Kidney (tissue), 14 donors: ENCODE results near the gene PXDN. TPM values are rescaled to one million over a fixed set of nuclear protein-coding genes. Genes with fewer than 3 reads are reported as not detected.

Experiments used
- DNase-seq, 5 donors: peaks; one replicate each; pipeline ENCODE4 v3.0.0-alpha.2; 2013 to 2020
- FAIRE-seq: peaks from 2 replicates; lab custom pipeline; 2012; peaks lifted over from hg19 to GRCh38; lab: Jason Lieb, UNC
- H3K27ac ChIP-seq, 2 donors: one replicate each; pipeline ENCODE4 v1.7.0; 2013; ENCODE audit warnings: low read depth in 2 of 2, low read length in 2 of 2, inconsistent platforms in 1 of 2
- H3K27me3 ChIP-seq: one replicate; pipeline ENCODE4 v1.7.1; 2013; ENCODE audit warnings: low read length, inconsistent platforms; ENCODE audit not compliant: control insufficient read depth, insufficient read depth
- H3K36me3 ChIP-seq, 3 donors: one replicate each; pipeline versions ENCODE4 v1.7.0 to v1.7.1; 2013; ENCODE audit warnings: low read length in 3 of 3, control low read depth in 1 of 3, inconsistent platforms in 1 of 3; ENCODE audit not compliant: insufficient read depth in 3 of 3, control insufficient read depth in 2 of 3
- H3K4me1 ChIP-seq, 3 donors: one replicate each; pipeline versions ENCODE4 v1.7.0 to v1.7.1; 2013; ENCODE audit warnings: low read length in 3 of 3, inconsistent platforms in 1 of 3, low read depth in 1 of 3; ENCODE audit not compliant: control insufficient read depth in 2 of 3, insufficient read depth in 2 of 3
- H3K4me3 ChIP-seq, 3 donors: one replicate each; pipeline versions ENCODE4 v1.7.0 to v1.8.1; 2013; ENCODE audit warnings: low read length in 3 of 3, control low read depth in 1 of 3, inconsistent platforms in 1 of 3
- H3K9ac ChIP-seq, 3 donors: one replicate each; pipeline versions ENCODE4 v1.7.0 to v1.7.1; 2013; ENCODE audit warnings: low read length in 3 of 3, control low read depth in 1 of 3, inconsistent platforms in 1 of 3
- H3K9me3 ChIP-seq, 3 donors: one replicate each; pipeline versions ENCODE4 v1.7.0 to v1.7.1; 2013; ENCODE audit warnings: low read length in 3 of 3, control low read depth in 1 of 3, inconsistent platforms in 1 of 3; ENCODE audit not compliant: control insufficient read depth in 2 of 3, insufficient read depth in 1 of 3
- CTCF ChIP-seq: IDR thresholded peaks from 3 replicates; pipeline ENCODE4 v1.5.1; 2012; ENCODE audit warnings: mild to moderate bottlenecking, moderate library complexity, borderline replicate concordance; ENCODE audit not compliant: insufficient read depth; ENCODE audit errors: extremely low read depth
- intact Hi-C: fragments of 100-400 bp; cut with DNase I; formaldehyde crosslinking; loops from one replicate; pipeline ENCODE4 v1.11.1; 2022
- polyA plus RNA-seq: library from polyadenylated mRNA; stranded (reverse); fragments of 350-450 nt; fragmentation: Illumina TruSeq; extraction: RNeasy Lipid Tissue Mini Kit (QIAGEN cat#74804); gene quantifications from one replicate; pipeline ENCODE4 v1.2.3, GENCODE V29; 2014; ENCODE audit warnings: low read depth, low replicate concordance; ENCODE audit not compliant: insufficient read depth
- total RNA-seq: library from RNA; stranded (reverse); fragmentation: NEBNext Ultra II Directional; extraction: Animal tissue kit (Norgen Biotek cat#: 25700); gene quantifications from one replicate; pipeline ENCODE4 v1.2.1, GENCODE V29; 2021
- donor health status: control.
- donor health status: control.
- donor health status: control.
- donor health status: control.
- donor health status: control.
- donor health status: DM: yes; HTN: yes; CAD: no.
- donor health status: Normal renal cell carcinoma (clear cell type).

Gene PXDN
- total and polyA plus RNA-seq, 2 donors from 2014 or later, result 4.7 to 42.3 TPM

GRCh38 chr2:1661891-1662605, 82.3 kb downstream of the PXDN start:
- Histone ChIP-seq H3K4me3 (no peak overlapping the region), H3K9ac (no peak overlapping the region), H3K27me3 (no peaks in the 10 kb centered on the region), H3K4me1 (peaks cover 0 to 4% (median 0%) of the 10 kb centered on the region in 3 donors), H3K36me3 (peaks cover 2 to 9% (median 4%) of the 10 kb centered on the region in 3 donors), H3K27ac (no peak overlapping the region), H3K9me3 (no peaks in the 10 kb centered on the region)
- DNase-seq (peak in 1 of 5 donors; percentile 31), FAIRE-seq (no peak)
- TF ChIP-seq CTCF, result no peak
- intact Hi-C loops, result no loop called here

DNA sequence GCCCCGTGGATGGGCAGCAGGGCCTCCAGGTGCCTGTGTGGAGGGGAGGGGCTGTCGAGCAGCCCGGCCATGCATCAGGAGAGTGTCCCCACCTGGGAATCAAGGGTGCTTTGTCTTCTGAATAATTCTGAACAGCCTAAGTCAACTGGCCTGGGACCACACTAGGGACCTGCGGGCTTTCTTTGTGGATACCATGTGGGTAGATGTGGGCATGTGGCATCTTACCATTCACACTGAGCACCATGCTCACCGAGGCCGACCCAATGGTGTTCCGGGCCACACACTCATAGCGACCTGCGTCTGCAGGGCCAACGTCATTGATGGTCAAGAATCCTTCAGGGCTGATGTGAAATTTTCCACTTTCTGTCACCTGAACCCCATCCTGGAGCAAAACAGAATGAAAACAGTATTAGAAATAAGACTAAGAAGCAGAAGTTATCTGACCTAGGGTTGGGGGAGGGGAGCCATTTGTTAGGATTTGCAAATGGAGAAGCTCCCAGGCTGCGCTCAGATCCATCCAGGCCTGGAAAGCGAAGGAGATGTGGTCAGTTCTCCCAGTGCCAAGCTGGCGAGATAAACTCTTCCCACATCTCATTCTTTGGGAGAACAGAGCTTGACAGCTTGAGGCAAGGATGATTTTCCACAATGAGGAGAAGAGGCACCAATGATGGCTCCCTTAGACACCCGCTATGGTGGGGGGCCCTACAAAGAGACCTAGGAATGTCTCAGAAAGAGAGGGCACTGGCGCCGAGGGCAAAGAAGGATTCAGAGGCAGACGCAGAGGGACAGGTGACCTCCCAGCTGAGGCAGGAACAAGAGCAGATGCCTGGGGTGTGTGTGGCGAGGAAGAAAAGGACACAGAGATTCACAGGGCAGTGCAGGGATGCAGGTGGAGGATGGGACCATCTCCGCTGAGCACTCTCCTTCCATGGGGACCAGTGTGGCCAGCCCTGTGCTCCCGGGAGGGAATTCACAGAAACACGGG, 83.4 kb downstream of the PXDN start:
- no peaks in the 10 kb centered on the region for H3K9me3 ChIP-seq
- H3K27me3 ChIP-seq, result no peaks in the 10 kb centered on the region
- peaks cover 0 to 4% (median 0%) of the 10 kb centered on the region in 3 donors for H3K4me1 ChIP-seq
- FAIRE-seq (no peak), DNase-seq (peak in 1 of 5 donors; percentile 13)
- no peak overlapping the region for H3K4me3 ChIP-seq
- H3K27ac ChIP-seq, result no peak overlapping the region
- no peak overlapping the region for H3K9ac ChIP-seq
- intact Hi-C loops, result no loop called here
- H3K36me3 ChIP-seq, result peaks cover 2 to 9% (median 4%) of the 10 kb centered on the region in 3 donors
- TF ChIP-seq CTCF, result no peak

DNA sequence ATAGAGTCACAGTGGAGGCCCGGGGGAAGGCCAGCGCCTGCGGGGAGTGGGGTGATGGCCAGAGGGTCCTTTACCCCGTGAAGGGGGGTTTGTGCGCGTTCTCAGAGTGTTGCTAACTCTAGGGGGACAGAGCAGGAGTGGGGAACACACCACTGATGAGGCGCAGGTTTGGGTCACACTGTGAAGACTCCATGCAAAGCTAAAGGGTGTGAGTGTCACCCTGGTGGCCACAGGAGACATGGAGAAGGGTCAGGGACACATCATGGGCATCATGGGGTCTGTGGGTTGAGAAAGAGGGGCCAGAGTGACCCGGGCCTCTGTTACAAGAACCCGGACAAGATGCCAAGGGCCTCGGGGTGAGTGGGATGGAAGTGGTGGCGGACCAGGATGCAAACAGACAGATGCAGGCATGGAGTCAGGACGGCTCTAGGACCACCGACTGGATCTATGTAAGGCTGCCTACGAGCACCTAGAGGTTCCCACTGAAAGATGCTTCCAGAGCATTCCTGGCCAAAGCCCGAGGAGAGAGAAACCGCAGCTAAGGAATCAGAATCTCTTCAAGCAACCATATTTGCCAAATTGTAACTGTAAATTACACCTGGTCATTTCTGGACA, 84.3 kb downstream of the PXDN start:
- no peak overlapping the region for H3K4me3 ChIP-seq
- H3K9ac ChIP-seq, result no peak overlapping the region
- peaks cover 0 to 2% (median 0%) of the 10 kb centered on the region in 3 donors for H3K9me3 ChIP-seq
- FAIRE-seq (no peak), DNase-seq (peak in 1 of 5 donors; percentile 22)
- H3K36me3 ChIP-seq, result peaks cover under 1 to 9% (median 4%) of the 10 kb centered on the region in 3 donors
- TF ChIP-seq CTCF, result no peak
- peaks cover 0 to 6% (median 0%) of the 10 kb centered on the region in 3 donors for H3K4me1 ChIP-seq
- no peaks in the 10 kb centered on the region for H3K27me3 ChIP-seq
- H3K27ac ChIP-seq, result no peak overlapping the region
- intact Hi-C loops, result no loop called here
